CD4-positive, CD25-positive, alpha-beta regulatory T cell (primary cell): ENCODE data around the gene RNF113B. TPM values are rescaled to one million over a fixed set of nuclear protein-coding genes. Genes with fewer than 3 reads are reported as not detected.

Source experiments
- ATAC-seq, 2 donors: fragments of 150-1000 bp; cut with Tn5 transposase; one replicate each; pipeline ENCODE4 v1.10.0; 2021; ENCODE audit warnings: low read depth in 2 of 2, moderate number of reproducible peaks in 2 of 2, moderate library complexity in 1 of 2
- DNase-seq, 3 donors: peaks; one replicate each; pipeline versions ENCODE4 v3.0.0 to v3.0.0-alpha.2; 2012 to 2022; ENCODE audit warnings: mixed read lengths in 1 of 3
- H3K27ac ChIP-seq: one replicate; pipeline ENCODE4 v1.7.0; 2013; ENCODE audit warnings: mild to moderate bottlenecking, low read length; ENCODE audit not compliant: insufficient read depth, poor library complexity, severe bottlenecking
- H3K27me3 ChIP-seq: one replicate; pipeline ENCODE4 v1.7.0; 2013; ENCODE audit warnings: low read length; ENCODE audit not compliant: control insufficient read depth, insufficient read depth
- H3K36me3 ChIP-seq: one replicate; pipeline ENCODE4 v1.7.0; 2013; ENCODE audit warnings: mild to moderate bottlenecking, low read length, moderate library complexity; ENCODE audit not compliant: control insufficient read depth, insufficient read depth
- H3K4me1 ChIP-seq: 2 replicates; pipeline ENCODE4 v1.7.0; 2013; ENCODE audit warnings: mild to moderate bottlenecking, low read length; ENCODE audit not compliant: insufficient read depth, control insufficient read depth, poor library complexity, severe bottlenecking
- H3K4me3 ChIP-seq: one replicate; pipeline ENCODE4 v1.7.0; 2013; ENCODE audit warnings: low read depth, mild to moderate bottlenecking, low read length, moderate library complexity
- H3K9me3 ChIP-seq, 2 experiments: 1 replicate in 1 of 2; 2 replicates in 1 of 2; pipeline ENCODE4 v1.7.0; 2013; ENCODE audit warnings: low read length in 2 of 2, mild to moderate bottlenecking in 1 of 2, moderate library complexity in 1 of 2; ENCODE audit not compliant: control insufficient read depth in 2 of 2
- H3K27ac Mint-ChIP-seq, 3 donors: one replicate each; pipeline ENCODE4 v1.8.0; 2020 to 2022; ENCODE audit warnings: mild to moderate bottlenecking in 3 of 3, mixed read lengths in 3 of 3, moderate library complexity in 2 of 3
- H3K27me3 Mint-ChIP-seq: one replicate; pipeline ENCODE4 v1.8.0; 2022; ENCODE audit warnings: mild to moderate bottlenecking, mixed read lengths
- H3K36me3 Mint-ChIP-seq: one replicate; pipeline ENCODE4 v1.8.0; 2020; ENCODE audit warnings: mixed read lengths
- H3K4me1 Mint-ChIP-seq, 4 donors: one replicate each; pipeline ENCODE4 v1.8.0; 2020 to 2022; ENCODE audit warnings: mixed read lengths in 4 of 4, mild to moderate bottlenecking in 1 of 4
- H3K4me3 Mint-ChIP-seq, 4 donors: one replicate each; pipeline ENCODE4 v1.8.0; 2020 to 2022; ENCODE audit warnings: mild to moderate bottlenecking in 4 of 4, mixed read lengths in 4 of 4, moderate library complexity in 3 of 4
- H3K9me3 Mint-ChIP-seq, 7 donors: one replicate each; pipeline ENCODE4 v1.8.0; 2020 to 2022; ENCODE audit warnings: mixed read lengths in 7 of 7, mild to moderate bottlenecking in 3 of 7, moderate library complexity in 2 of 7
- polyA plus RNA-seq, 4 donors: library from polyadenylated mRNA; unstranded; fragments of 300-500 nt; fragmentation: Illumina TruSeq; gene quantifications; one replicate each; pipeline ENCODE4 v1.2.3, GENCODE V29; 2021
- total RNA-seq: library from RNA; stranded (reverse); gene quantifications from one replicate; pipeline ENCODE4 v1.2.3, GENCODE V29; 2022

RNF113B gene
- total RNA-seq (not detected), polyA plus RNA-seq (not detected)

- Mint-ChIP-seq H3K36me3 (no peaks in the 10 kb centered on the region), H3K4me3 (no peak within 1 kb of the TSS), H3K27me3 (peaks cover 5% of the 10 kb centered on the region), H3K4me1 (no peaks in the 10 kb centered on the region), H3K9me3 (peaks cover 0 to 2% (median 0%) of the 10 kb centered on the region in 7 donors), H3K27ac (no peak within 1 kb of the TSS)
- H3K9me3 ChIP-seq, result no peaks in the 10 kb centered on the region
- no peak for DNase-seq
- H3K36me3 ChIP-seq, result no peaks in the 10 kb centered on the region
- no peaks in the 10 kb centered on the region for H3K4me1 ChIP-seq
- no peak within 1 kb of the TSS for H3K27ac ChIP-seq
- no peak within 1 kb of the TSS for H3K4me3 ChIP-seq
- H3K27me3 ChIP-seq, result no peaks in the 10 kb centered on the region
- no peak for ATAC-seq
These were observed at the start of gene RNF113B for GRCh38 chr13:98176777-98177608. Gene RNF113B (minus strand): TSS chr13:98177269. CDS start chr13:98177236, 33 bp downstream.

GRCh38 chr13:98226496-98226895 lies 49.4 kb upstream of the RNF113B start:
- no peaks in the 10 kb centered on the region for H3K27me3 Mint-ChIP-seq
- peaks cover 3% of the 10 kb centered on the region for H3K27me3 ChIP-seq
- no peaks in the 10 kb centered on the region for H3K36me3 Mint-ChIP-seq
- ATAC-seq (no peak), DNase-seq (no peak)
- H3K9me3 ChIP-seq, result no peaks in the 10 kb centered on the region
- H3K4me3 ChIP-seq, result no peak overlapping the region
- H3K36me3 ChIP-seq, result no peaks in the 10 kb centered on the region
- no peaks in the 10 kb centered on the region for H3K4me1 Mint-ChIP-seq
- H3K4me3 Mint-ChIP-seq, result no peak overlapping the region
- no peaks in the 10 kb centered on the region for H3K4me1 ChIP-seq
- H3K27ac Mint-ChIP-seq, result peak overlapping the region in 1 of 3 donors; percentile 17
- H3K27ac ChIP-seq, result no peak overlapping the region
- H3K9me3 Mint-ChIP-seq, result peaks cover 0 to 6% (median 0%) of the 10 kb centered on the region in 7 donors

- Histone ChIP-seq H3K9me3 (no peaks in the 10 kb centered on the region), H3K4me3 (no peak overlapping the region), H3K36me3 (no peaks in the 10 kb centered on the region), H3K27ac (no peak overlapping the region), H3K27me3 (peaks cover 5% of the 10 kb centered on the region), H3K4me1 (no peaks in the 10 kb centered on the region)
- ATAC-seq, result no peak
- no peak for DNase-seq
- H3K27me3 Mint-ChIP-seq, result no peaks in the 10 kb centered on the region
- no peaks in the 10 kb centered on the region for H3K36me3 Mint-ChIP-seq
- no peak overlapping the region for H3K27ac Mint-ChIP-seq
- peaks cover 0 to 3% (median 0%) of the 10 kb centered on the region in 7 donors for H3K9me3 Mint-ChIP-seq
- H3K4me1 Mint-ChIP-seq, result no peaks in the 10 kb centered on the region
- no peak overlapping the region for H3K4me3 Mint-ChIP-seq
These were observed 48.2 kb upstream of the RNF113B start for GRCh38 chr13:98225036-98225940.

- Mint-ChIP-seq H3K27ac (no peak overlapping the region), H3K4me3 (no peak overlapping the region), H3K4me1 (no peaks in the 10 kb centered on the region), H3K36me3 (no peaks in the 10 kb centered on the region), H3K27me3 (no peaks in the 10 kb centered on the region), H3K9me3 (peaks cover 0 to 3% (median 0%) of the 10 kb centered on the region in 7 donors)
- H3K4me1 ChIP-seq, result no peaks in the 10 kb centered on the region
- no peaks in the 10 kb centered on the region for H3K36me3 ChIP-seq
- H3K4me3 ChIP-seq, result no peak overlapping the region
- DNase-seq, result no peak
- no peaks in the 10 kb centered on the region for H3K9me3 ChIP-seq
- ATAC-seq, result no peak
- H3K27ac ChIP-seq, result no peak overlapping the region
- peaks cover 5% of the 10 kb centered on the region for H3K27me3 ChIP-seq
These were observed 47.5 kb upstream of the RNF113B start for GRCh38 chr13:98224557-98224956.

GRCh38 chr13:98223741-98224140 lies 46.7 kb upstream of the RNF113B start:
- H3K4me1 ChIP-seq, result no peaks in the 10 kb centered on the region
- no peaks in the 10 kb centered on the region for H3K4me1 Mint-ChIP-seq

GRCh38 chr13:98222816-98223215 lies 45.7 kb upstream of the RNF113B start:
- peaks cover 0 to 3% (median 0%) of the 10 kb centered on the region in 7 donors for H3K9me3 Mint-ChIP-seq
- no peaks in the 10 kb centered on the region for H3K9me3 ChIP-seq
- no peaks in the 10 kb centered on the region for H3K36me3 Mint-ChIP-seq
- H3K27me3 Mint-ChIP-seq, result no peaks in the 10 kb centered on the region
- no peak for ATAC-seq
- no peaks in the 10 kb centered on the region for H3K4me1 Mint-ChIP-seq
- H3K4me1 ChIP-seq, result no peaks in the 10 kb centered on the region
- H3K27ac ChIP-seq, result no peak overlapping the region
- no peaks in the 10 kb centered on the region for H3K36me3 ChIP-seq
- H3K4me3 ChIP-seq, result no peak overlapping the region
- no peak for DNase-seq
- no peak overlapping the region for H3K27ac Mint-ChIP-seq
- H3K27me3 ChIP-seq, result peaks cover 5% of the 10 kb centered on the region
- no peak overlapping the region for H3K4me3 Mint-ChIP-seq

More at GRCh38 chr13:98223741-98224140, 46.7 kb upstream of the RNF113B start:
- Mint-ChIP-seq H3K27me3 (no peaks in the 10 kb centered on the region), H3K36me3 (no peaks in the 10 kb centered on the region), H3K9me3 (peaks cover 0 to 3% (median 0%) of the 10 kb centered on the region in 7 donors), H3K27ac (no peak overlapping the region), H3K4me3 (no peak overlapping the region)
- ATAC-seq, result no peak
- H3K9me3 ChIP-seq, result no peaks in the 10 kb centered on the region
- DNase-seq, result no peak
- no peak overlapping the region for H3K4me3 ChIP-seq
- H3K27ac ChIP-seq, result no peak overlapping the region
- H3K36me3 ChIP-seq, result no peaks in the 10 kb centered on the region
- peaks cover 5% of the 10 kb centered on the region for H3K27me3 ChIP-seq

- no peaks in the 10 kb centered on the region for H3K9me3 Mint-ChIP-seq
- peaks cover 5% of the 10 kb centered on the region for H3K27me3 ChIP-seq
- H3K4me3 Mint-ChIP-seq, result no peak overlapping the region
- H3K4me1 Mint-ChIP-seq, result no peaks in the 10 kb centered on the region
- ATAC-seq, result no peak
- DNase-seq, result no peak
- no peaks in the 10 kb centered on the region for H3K36me3 ChIP-seq
- no peaks in the 10 kb centered on the region for H3K36me3 Mint-ChIP-seq
- H3K27me3 Mint-ChIP-seq, result no peaks in the 10 kb centered on the region
- no peak overlapping the region for H3K4me3 ChIP-seq
- H3K9me3 ChIP-seq, result no peaks in the 10 kb centered on the region
- no peaks in the 10 kb centered on the region for H3K4me1 ChIP-seq
- H3K27ac Mint-ChIP-seq, result no peak overlapping the region
- H3K27ac ChIP-seq, result no peak overlapping the region
These were observed 45.0 kb upstream of the RNF113B start for GRCh38 chr13:98222081-98222554.
